Inflammatory macrophage treated with lipopolysaccharide for 4 hours (primary cell): ENCODE data around the gene GPC5.
A peak's percentile ranks its signal among the peaks of the same experiment; 100 is the strongest.

Experiments used
- DNase-seq: peaks from one replicate; pipeline ENCODE4 v3.0.0-alpha.2; 2020

The GPC5 gene

GRCh38 chr13:91468301-91468700, 69.9 kb downstream of the GPC5 start:
- no peak for DNase-seq

DNA sequence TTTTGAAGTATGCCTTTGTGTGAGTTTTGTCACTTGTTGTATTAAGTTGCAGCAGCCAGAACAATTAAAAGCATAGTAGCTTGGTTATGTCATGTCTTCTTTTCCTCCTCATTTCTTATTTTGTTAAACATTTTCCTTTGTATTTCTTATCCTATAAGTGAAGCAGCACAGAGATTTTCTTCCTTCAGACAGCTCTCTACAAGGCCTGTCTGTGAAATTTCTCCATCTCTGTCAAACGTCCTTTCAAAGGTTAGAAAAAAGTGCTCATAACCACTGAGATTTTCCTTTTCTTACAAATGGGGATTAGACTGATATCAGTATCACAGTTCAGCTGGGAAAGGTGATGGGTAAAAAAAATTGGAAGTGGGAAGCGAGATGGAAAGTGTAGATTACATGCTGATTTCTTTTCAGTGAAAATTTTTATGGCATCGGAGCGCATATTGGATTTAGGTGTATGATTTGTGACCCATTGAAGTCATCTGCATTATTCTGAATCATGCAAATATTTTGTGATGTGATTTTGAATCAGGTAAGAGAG, 71.7 kb downstream of the GPC5 start:
- no peak for DNase-seq

DNA sequence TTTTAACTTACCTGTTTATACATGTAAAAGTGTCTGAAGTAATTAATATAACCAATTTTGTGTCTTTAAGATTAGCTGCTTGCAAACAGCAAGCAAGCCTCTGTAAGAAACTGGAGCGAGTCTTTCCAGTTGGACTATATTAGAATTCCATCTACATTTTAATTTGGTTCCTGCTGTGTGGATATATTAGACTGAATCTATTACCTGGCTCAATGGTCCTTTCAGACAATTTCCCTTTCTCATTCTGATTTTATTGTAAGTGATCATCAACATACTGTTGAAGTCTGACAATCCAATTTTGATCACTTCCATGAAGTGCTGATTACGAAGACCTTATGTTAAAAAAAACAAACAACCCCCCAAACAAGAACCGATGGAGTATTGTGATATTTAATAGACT, 72.3 kb downstream of the GPC5 start:
- DNase-seq = no peak

DNA sequence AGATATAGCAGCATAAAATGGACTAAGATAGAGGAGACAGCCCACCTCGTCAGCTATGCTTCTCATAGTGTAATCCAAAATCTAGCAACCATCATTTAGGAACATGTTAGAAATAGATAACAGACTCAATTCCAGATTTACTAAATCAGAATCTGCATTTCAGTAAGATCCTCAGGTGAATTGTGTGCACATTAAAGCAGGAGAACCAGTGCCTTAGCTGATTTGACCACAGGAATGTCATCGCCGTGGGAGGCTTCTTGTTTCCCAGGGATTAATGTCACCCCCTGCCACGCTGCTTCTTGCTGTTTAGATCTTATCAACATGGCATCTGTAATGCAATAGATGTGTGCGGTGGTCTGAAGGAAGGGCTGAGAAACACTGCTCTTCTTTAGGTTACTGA, 84.0 kb downstream of the GPC5 start:
- no peak for DNase-seq

GRCh38 chr13:91491980-91492379, 93.6 kb downstream of the GPC5 start:
- DNase-seq = no peak

- no peak for DNase-seq
Observed at GRCh38 chr13:91493442-91493841, 95.0 kb downstream of the GPC5 start.

DNA sequence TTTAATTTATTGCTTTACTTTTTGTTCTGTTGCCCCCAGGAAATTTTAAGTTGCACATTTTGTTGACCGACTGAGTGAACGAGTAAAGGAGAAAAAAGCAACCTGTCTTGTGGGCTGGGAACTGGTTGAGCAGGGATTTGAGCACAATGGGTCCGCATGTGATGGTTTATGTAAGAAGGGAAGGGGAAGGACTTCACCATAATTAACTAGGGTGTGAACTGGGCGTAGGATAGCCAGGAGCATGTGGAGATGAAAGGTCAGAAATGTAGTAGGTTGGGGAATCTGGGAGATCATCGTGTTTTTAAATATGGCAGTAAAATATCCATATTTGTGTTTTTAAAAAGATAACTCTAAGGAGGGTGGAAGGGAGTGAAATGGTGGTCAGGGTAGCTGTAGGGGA, 99.9 kb downstream of the GPC5 start:
- DNase-seq = no peak

DNA sequence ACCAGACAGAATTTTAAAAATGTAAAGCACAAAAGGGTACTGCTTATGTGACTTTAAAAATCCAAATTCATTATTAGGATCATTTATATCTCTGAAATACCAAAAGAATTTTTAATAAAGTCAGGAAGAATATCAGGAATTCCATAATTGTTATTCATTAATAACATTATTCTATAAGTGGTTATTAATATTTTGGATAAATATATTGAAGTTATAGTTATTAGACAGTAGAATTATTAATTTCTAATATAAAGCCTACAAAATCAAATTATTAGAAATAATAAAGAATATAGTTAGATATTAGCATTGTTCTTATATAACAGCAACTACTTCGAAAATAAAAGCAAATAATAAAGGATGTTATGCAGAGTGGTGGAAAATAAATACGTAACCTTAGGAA, 105.8 kb downstream of the GPC5 start:
- DNase-seq = no peak

DNA sequence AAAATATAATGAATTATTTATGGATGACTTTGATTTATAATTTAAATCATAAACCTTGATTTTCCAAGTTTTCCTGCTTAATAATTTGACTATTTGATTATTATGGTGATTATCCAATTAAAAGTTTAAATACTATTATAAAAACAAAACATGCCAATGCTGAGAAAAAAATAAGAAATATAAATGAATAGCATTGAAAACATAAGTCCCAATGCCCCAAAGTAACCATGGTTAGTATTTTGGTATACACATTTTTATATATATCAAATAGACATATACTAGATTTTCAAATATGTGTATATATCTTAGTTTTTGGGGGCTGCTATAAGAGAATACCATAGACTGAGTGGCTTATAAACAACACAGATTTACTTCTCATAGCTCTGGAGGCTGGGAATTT, 108.3 kb downstream of the GPC5 start:
- DNase-seq = no peak

DNA sequence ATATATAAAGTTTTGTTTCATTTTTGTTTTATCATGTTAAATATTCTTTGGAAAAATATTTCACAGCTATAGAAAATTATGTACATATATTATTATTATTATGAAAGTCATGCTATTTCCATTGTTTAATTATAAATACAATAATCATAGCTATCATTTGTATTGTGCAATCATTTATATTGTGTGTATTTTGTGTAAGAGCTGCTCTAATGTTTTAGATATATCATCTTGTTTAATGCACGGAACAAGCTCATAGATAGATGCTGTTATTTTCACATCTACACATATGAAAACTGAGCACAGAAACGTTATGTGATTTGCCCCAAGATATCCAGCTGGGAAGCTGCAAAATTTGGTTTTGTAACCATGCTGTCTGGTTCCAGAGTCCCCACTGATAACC, 111.6 kb downstream of the GPC5 start:
- no peak for DNase-seq

GRCh38 chr13:91513790-91514189, 115.4 kb downstream of the GPC5 start:
- DNase-seq = no peak

- no peak for DNase-seq
Observed at GRCh38 chr13:91516799-91517198, 118.4 kb downstream of the GPC5 start.

GRCh38 chr13:91520952-91521351, 122.5 kb downstream of the GPC5 start:
- DNase-seq = no peak

- DNase-seq = no peak
Observed at GRCh38 chr13:91523116-91523515, 124.7 kb downstream of the GPC5 start.

DNA sequence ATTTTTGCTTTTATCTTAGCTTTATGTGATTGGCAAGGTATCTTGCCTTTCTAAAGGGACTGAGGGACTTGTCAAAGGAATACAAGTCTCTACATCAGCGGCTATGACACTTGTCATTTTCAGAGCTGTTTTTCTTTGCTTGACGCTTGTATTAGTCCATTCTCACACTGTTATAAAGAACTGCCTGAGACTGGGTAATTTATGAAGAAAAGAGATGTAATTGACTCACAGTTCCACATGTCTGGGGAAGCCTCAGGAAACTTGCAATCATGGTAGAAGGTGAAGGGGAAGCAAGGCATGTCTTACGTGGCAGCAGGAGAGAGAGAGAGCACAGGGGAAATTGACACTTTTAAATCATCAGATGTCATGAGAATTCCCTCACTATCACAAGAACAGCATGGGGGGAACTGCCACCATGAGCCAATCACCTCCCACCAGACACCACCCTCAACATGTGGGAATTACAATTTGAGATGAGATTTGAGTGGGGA, 128.2 kb downstream of the GPC5 start:
- no peak for DNase-seq

GRCh38 chr13:91529739-91530482, 131.5 kb downstream of the GPC5 start:
- no peak for DNase-seq

GRCh38 chr13:91531646-91532045, 133.2 kb downstream of the GPC5 start:
- DNase-seq = no peak

GRCh38 chr13:91533354-91533753, 134.9 kb downstream of the GPC5 start:
- DNase-seq = no peak

DNA sequence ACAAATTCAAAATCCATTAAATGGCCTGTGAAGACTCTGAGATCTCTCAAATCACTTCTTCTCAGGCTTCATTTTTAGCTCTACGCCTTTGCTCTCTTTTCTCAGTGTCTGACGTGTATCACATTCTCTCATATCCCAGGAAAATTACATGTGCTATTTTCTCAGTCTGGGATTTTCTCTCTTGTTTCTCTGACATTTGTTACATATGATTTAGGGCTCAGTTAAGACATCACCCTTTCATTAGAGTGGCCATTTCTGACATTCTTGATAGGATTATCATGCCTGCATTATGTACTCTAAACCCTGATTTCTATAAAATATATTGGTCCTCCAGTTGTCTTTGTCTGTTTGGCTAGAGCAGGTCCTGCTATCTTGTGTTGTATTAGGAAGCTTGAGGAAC, 136.6 kb downstream of the GPC5 start:
- no peak for DNase-seq

GRCh38 chr13:91537376-91537775, 139.0 kb downstream of the GPC5 start:
- no peak for DNase-seq

- no peak for DNase-seq
Observed at GRCh38 chr13:91539286-91540157, 141.1 kb downstream of the GPC5 start.

DNA sequence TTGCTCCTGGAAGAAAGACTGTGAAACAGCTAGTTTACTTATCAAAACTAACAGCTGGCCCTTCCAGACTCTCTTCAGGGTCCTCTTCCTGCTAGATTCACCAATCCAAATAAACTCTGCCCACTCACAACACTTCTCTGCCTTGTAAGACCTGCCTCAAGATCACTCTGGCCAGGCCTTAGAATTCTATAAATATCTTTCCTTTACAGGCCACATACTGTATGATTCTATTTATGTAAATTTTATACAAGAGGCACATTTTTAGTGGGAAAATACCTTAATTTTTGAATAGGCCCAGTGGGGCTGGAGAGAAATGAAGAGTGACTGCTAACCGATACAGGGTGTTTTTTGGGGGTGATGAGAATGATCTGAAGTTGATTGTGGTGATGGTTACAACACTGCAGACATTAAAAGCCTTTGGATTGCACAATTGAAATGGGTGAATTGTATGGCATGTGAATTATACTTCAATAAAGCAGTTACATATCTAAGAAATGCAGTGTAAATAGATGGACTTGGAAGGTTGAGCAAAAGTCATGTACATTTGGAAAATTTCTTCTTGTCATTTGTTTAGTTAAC, 141.8 kb downstream of the GPC5 start:
- DNase-seq = no peak

DNA sequence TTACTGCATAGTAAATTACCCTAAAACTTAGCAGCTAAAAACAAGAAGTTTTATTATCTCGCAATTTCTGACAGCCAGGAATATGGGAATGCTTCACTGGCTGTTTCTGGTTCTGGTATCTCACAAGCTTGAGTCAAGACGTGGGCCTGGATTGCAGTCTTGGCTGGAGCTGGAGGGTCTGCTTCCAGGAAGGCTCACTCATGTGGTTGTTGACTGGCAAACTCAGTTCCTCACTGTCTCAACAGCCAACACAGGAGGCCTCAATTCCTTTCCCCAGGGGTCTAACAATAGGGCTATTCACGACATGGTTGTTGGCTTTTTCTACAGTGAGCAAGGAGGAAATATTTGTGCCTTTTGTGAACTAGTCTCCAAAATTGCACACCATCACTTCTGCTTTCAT, 146.3 kb downstream of the GPC5 start:
- no peak for DNase-seq

- peak; percentile 67 for DNase-seq
Observed at GRCh38 chr13:91546900-91547299, 148.5 kb downstream of the GPC5 start.
